ENCODE data around the gene SRSF7.

Gene SRSF7

DNA sequence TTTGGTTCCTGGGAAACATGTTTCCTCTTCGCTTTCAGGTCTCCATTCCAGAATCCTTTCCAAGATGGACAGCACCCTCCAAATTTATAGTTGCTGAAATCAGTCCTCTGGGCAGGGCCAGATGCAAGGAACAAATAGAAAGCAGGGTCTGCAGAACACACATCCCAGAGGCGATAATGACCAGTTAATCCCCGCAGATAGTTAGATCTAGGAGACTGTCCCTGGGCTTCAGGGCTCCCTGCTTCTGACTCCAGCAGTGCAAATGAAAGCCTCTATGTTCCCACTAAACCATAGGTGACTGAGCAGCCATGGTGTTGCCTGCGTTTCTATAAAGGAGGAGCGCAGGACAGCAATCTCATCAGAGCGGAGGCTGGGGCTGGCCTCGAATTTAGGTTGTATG is 38.7 kb downstream of the SRSF7 start:
- Histone ChIP-seq H3K4me1 (ENCODE audit: control insufficient read depth, insufficient read depth, low read depth, low read length) (peaks cover 1% of the 10 kb centered on the region), H3K4me3 (ENCODE audit: insufficient read depth in 1 of 2, low read depth in 1 of 2, low read length in 2 of 2) (no peak overlapping the region), H2BK5ac (ENCODE audit: low read depth, low read length, poor library complexity, severe bottlenecking) (no peak overlapping the region), H3K4me2 (ENCODE audit: low read length, poor library complexity, severe bottlenecking) (no peak overlapping the region), H2AK5ac (ENCODE audit: low read length, severe bottlenecking) (no peak overlapping the region), H2BK12ac (ENCODE audit: low read length in 2 of 2) (no peak overlapping the region), H3K36me3 (ENCODE audit: control insufficient read depth in 1 of 2, insufficient read depth in 2 of 2, low read depth in 1 of 2, low read length in 2 of 2) (peaks cover 0 to 6% of the 10 kb centered on the region in 2 experiments), H3K18ac (ENCODE audit: low read depth in 1 of 2, low read length in 2 of 2) (no peak overlapping the region), H4K91ac (ENCODE audit: low read length) (no peak overlapping the region), H3K9me3 (ENCODE audit: control insufficient read depth, low read length) (no peaks in the 10 kb centered on the region), H3K9ac (ENCODE audit: low read length) (no peak overlapping the region), H2AFZ (ENCODE audit: low read depth, low read length) (no peak overlapping the region), H4K8ac (ENCODE audit: low read length) (no peak overlapping the region), H3K79me1 (replicated peaks; ENCODE audit: low read length, poor library complexity, severe bottlenecking) (no peaks in the 10 kb centered on the region), H3K23ac (ENCODE audit: low read length in 2 of 2) (no peak overlapping the region), H2BK120ac (ENCODE audit: low read depth, low read length) (no peak overlapping the region), H3K27me3 (ENCODE audit: control insufficient read depth in 1 of 2, insufficient read depth in 1 of 2, low read length in 2 of 2) (no peaks in the 10 kb centered on the region), H2BK15ac (ENCODE audit: low read depth, poor library complexity, severe bottlenecking) (no peak overlapping the region), H3K4ac (ENCODE audit: low read depth in 1 of 2, low read length in 2 of 2) (no peak overlapping the region), H3K27ac (ENCODE audit: low read length, poor library complexity, severe bottlenecking) (no peak overlapping the region), H3K14ac (ENCODE audit: low read length in 2 of 2) (no peak overlapping the region)
- DNase-seq = no peak
- WGBS = 97% methylated on average over 7 of the region's 7 CpGs

DNA sequence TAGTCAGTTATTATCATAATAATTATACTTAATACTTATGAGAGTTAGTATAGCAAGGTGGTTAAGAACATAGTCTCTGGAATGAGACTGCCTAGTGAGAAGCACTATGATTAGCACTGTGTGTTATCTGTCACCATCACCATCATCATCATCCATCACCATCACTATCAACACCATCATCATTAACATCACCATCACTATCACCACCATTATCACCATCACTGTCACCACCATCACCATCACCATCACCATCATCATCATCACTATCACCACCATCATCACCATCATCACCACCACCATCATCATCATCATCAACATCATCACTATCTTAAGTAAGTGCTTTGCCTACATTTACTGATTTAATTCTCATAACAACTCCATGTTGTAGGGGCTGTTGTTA is 39.6 kb downstream of the SRSF7 start:
- Histone ChIP-seq H3K79me1 (replicated peaks; ENCODE audit: low read length, poor library complexity, severe bottlenecking) (no peaks in the 10 kb centered on the region), H3K27me3 (ENCODE audit: control insufficient read depth in 1 of 2, insufficient read depth in 1 of 2, low read length in 2 of 2) (no peaks in the 10 kb centered on the region), H3K18ac (ENCODE audit: low read depth in 1 of 2, low read length in 2 of 2) (no peak overlapping the region), H3K9ac (ENCODE audit: low read length) (no peak overlapping the region), H2AFZ (ENCODE audit: low read depth, low read length) (no peak overlapping the region), H3K4ac (ENCODE audit: low read depth in 1 of 2, low read length in 2 of 2) (no peak overlapping the region), H2AK5ac (ENCODE audit: low read length, severe bottlenecking) (no peak overlapping the region), H2BK5ac (ENCODE audit: low read depth, low read length, poor library complexity, severe bottlenecking) (no peak overlapping the region), H3K36me3 (ENCODE audit: control insufficient read depth in 1 of 2, insufficient read depth in 2 of 2, low read depth in 1 of 2, low read length in 2 of 2) (peaks cover 0 to 6% of the 10 kb centered on the region in 2 experiments), H3K23ac (ENCODE audit: low read length in 2 of 2) (no peak overlapping the region), H2BK12ac (ENCODE audit: low read length in 2 of 2) (no peak overlapping the region), H3K9me3 (ENCODE audit: control insufficient read depth, low read length) (no peaks in the 10 kb centered on the region), H4K91ac (ENCODE audit: low read length) (no peak overlapping the region), H3K4me1 (ENCODE audit: control insufficient read depth, insufficient read depth, low read depth, low read length) (peaks cover under 1% of the 10 kb centered on the region), H3K4me3 (ENCODE audit: insufficient read depth in 1 of 2, low read depth in 1 of 2, low read length in 2 of 2) (no peak overlapping the region), H2BK120ac (ENCODE audit: low read depth, low read length) (no peak overlapping the region), H2BK15ac (ENCODE audit: low read depth, poor library complexity, severe bottlenecking) (no peak overlapping the region), H3K14ac (ENCODE audit: low read length in 2 of 2) (no peak overlapping the region), H3K4me2 (ENCODE audit: low read length, poor library complexity, severe bottlenecking) (no peak overlapping the region), H3K27ac (ENCODE audit: low read length, poor library complexity, severe bottlenecking) (no peak overlapping the region), H4K8ac (ENCODE audit: low read length) (no peak overlapping the region)
- DNase-seq = no peak

DNA sequence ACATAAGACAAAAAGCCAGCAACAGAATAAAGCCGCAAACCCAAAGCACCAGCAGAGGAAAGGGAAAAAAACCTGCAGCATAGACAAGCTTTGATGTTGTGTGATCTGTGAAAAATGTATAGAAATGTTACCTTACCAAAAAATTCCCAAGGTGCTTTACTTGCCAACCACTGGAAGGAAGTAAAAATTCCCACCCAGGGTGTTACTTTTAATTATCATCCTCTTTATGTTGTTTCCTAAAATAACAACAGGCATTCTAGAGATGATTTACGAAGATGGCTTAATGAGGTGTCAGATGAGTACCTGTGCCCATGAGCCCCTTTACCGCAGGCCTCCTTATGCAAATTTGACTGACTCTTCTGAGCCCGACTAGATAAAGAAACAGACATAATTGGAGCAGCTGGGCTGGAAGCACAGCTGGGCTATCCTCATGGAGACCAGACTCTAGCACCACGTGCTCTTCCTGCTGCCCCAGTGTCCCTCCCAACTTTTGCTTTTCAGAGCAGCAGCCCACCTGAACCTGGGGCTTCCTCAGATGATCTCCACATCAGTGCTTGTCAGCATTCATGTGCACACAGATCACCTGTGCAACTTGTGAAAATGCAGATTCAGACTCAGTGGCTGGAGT is 41.5 kb downstream of the SRSF7 start:
- Histone ChIP-seq H3K4me1 (ENCODE audit: control insufficient read depth, insufficient read depth, low read depth, low read length) (no peaks in the 10 kb centered on the region), H3K9ac (ENCODE audit: low read length) (no peak overlapping the region), H3K27me3 (ENCODE audit: control insufficient read depth in 1 of 2, insufficient read depth in 1 of 2, low read length in 2 of 2) (no peaks in the 10 kb centered on the region)

DNA sequence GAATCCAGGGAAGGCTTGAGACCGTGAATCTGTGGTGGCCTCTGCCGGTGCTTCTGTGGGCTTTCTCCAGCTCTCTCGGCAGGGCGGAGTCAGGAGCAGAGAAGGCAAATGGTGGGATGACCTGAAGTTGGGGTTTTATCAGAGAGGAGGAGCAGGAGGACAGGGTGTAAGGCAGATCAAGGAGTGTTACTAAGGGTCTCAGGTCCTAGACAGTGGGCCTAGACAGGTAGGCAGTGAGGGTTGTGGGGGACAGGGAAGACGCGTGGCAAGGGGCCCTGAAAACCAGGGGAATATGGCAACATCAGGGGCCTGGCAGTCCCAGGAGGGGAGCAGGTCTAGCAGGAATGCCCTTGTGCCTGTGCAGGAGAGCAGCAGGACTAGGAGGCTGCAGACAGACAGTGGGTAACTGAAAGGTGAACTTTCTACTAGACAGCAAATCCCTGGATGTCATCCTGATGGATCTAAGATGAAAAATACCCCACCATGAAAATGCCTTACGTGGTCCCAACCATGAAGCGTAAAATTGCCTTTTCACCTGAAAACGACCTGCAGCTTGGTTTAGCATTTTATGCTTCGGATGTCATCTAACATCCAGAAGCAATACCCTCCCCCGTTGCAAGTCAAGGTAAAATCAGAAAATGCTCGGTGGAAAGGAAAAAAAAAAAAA is 42.1 kb downstream of the SRSF7 start:
- H2BK5ac ChIP-seq (ENCODE audit: low read depth, low read length, poor library complexity, severe bottlenecking) = no peak overlapping the region
- H3K4me1 ChIP-seq (ENCODE audit: control insufficient read depth, insufficient read depth, low read depth, low read length) = peaks cover 2% of the 10 kb centered on the region
- no peak for DNase-seq
- H2BK12ac ChIP-seq (ENCODE audit: low read length in 2 of 2) = no peak overlapping the region
- H4K8ac ChIP-seq (ENCODE audit: low read length) = no peak overlapping the region
- no peak overlapping the region for H3K4me3 ChIP-seq (ENCODE audit: insufficient read depth in 1 of 2, low read depth in 1 of 2, low read length in 2 of 2)
- H3K4me2 ChIP-seq (ENCODE audit: low read length, poor library complexity, severe bottlenecking) = no peak overlapping the region
- H2AK5ac ChIP-seq (ENCODE audit: low read length, severe bottlenecking) = no peak overlapping the region
- no peak overlapping the region for H3K27ac ChIP-seq (ENCODE audit: low read length, poor library complexity, severe bottlenecking)
- H2BK15ac ChIP-seq (ENCODE audit: low read depth, poor library complexity, severe bottlenecking) = no peak overlapping the region
- no peaks in the 10 kb centered on the region for H3K9me3 ChIP-seq (ENCODE audit: control insufficient read depth, low read length)
- no peak overlapping the region for H3K4ac ChIP-seq (ENCODE audit: low read depth in 1 of 2, low read length in 2 of 2)
- H3K27me3 ChIP-seq (ENCODE audit: control insufficient read depth in 1 of 2, insufficient read depth in 1 of 2, low read length in 2 of 2) = no peaks in the 10 kb centered on the region
- no peak overlapping the region for H3K14ac ChIP-seq (ENCODE audit: low read length in 2 of 2)
- H2BK120ac ChIP-seq (ENCODE audit: low read depth, low read length) = no peak overlapping the region
- peaks cover 3 to 6% of the 10 kb centered on the region in 2 experiments for H3K36me3 ChIP-seq (ENCODE audit: control insufficient read depth in 1 of 2, insufficient read depth in 2 of 2, low read depth in 1 of 2, low read length in 2 of 2)
- no peak overlapping the region for H2AFZ ChIP-seq (ENCODE audit: low read depth, low read length)
- no peak overlapping the region for H3K9ac ChIP-seq (ENCODE audit: low read length)
- no peak overlapping the region for H3K23ac ChIP-seq (ENCODE audit: low read length in 2 of 2)
- H3K79me1 ChIP-seq (replicated peaks; ENCODE audit: low read length, poor library complexity, severe bottlenecking) = no peaks in the 10 kb centered on the region
- no peak overlapping the region for H3K18ac ChIP-seq (ENCODE audit: low read depth in 1 of 2, low read length in 2 of 2)
- 77% methylated on average over 11 of the region's 12 CpGs for WGBS
- H4K91ac ChIP-seq (ENCODE audit: low read length) = peak overlapping the region; percentile 47

More for the DNA sequence above, 41.5 kb downstream of the SRSF7 start:
- WGBS = 51% methylated on average over 4 of the region's 5 CpGs
- Histone ChIP-seq H2BK120ac (ENCODE audit: low read depth, low read length) (no peak overlapping the region), H3K4me2 (ENCODE audit: low read length, poor library complexity, severe bottlenecking) (no peak overlapping the region), H2BK15ac (ENCODE audit: low read depth, poor library complexity, severe bottlenecking) (no peak overlapping the region), H3K14ac (ENCODE audit: low read length in 2 of 2) (no peak overlapping the region), H3K4ac (ENCODE audit: low read depth in 1 of 2, low read length in 2 of 2) (no peak overlapping the region), H2AFZ (ENCODE audit: low read depth, low read length) (no peak overlapping the region), H2AK5ac (ENCODE audit: low read length, severe bottlenecking) (no peak overlapping the region), H3K4me3 (ENCODE audit: insufficient read depth in 1 of 2, low read depth in 1 of 2, low read length in 2 of 2) (no peak overlapping the region), H3K27ac (ENCODE audit: low read length, poor library complexity, severe bottlenecking) (no peak overlapping the region), H3K18ac (ENCODE audit: low read depth in 1 of 2, low read length in 2 of 2) (no peak overlapping the region), H3K36me3 (ENCODE audit: control insufficient read depth in 1 of 2, insufficient read depth in 2 of 2, low read depth in 1 of 2, low read length in 2 of 2) (peaks cover 3 to 6% of the 10 kb centered on the region in 2 experiments), H4K91ac (ENCODE audit: low read length) (no peak overlapping the region), H3K9me3 (ENCODE audit: control insufficient read depth, low read length) (no peaks in the 10 kb centered on the region), H4K8ac (ENCODE audit: low read length) (no peak overlapping the region), H2BK12ac (ENCODE audit: low read length in 2 of 2) (no peak overlapping the region), H2BK5ac (ENCODE audit: low read depth, low read length, poor library complexity, severe bottlenecking) (no peak overlapping the region), H3K79me1 (replicated peaks; ENCODE audit: low read length, poor library complexity, severe bottlenecking) (no peaks in the 10 kb centered on the region), H3K23ac (ENCODE audit: low read length in 2 of 2) (no peak overlapping the region)
- no peak for DNase-seq

Data from mesenchymal stem cell (in vitro differentiated cells and primary cell).